Mononuclear cell (primary cell): ENCODE measurements around the gene ANG. TPM values are rescaled to one million over a fixed set of nuclear protein-coding genes. Genes with fewer than 3 reads are reported as not detected.
"Not testable (repeated sequence)": the region's sequence is repeated elsewhere in the genome, so short reads cannot be mapped to it uniquely, and the experiment has no call there.

Experiments
- H3K27me3 ChIP-seq: 2 replicates; pipeline ENCODE4 v1.6.0; 2011; ENCODE audit warnings: low read length, control low read depth; ENCODE audit not compliant: insufficient read depth
- H3K4me1 ChIP-seq: 2 replicates; pipeline ENCODE4 v1.5.1; 2011; ENCODE audit warnings: mild to moderate bottlenecking, low read length, control low read depth; ENCODE audit not compliant: insufficient read depth
- H3K4me3 ChIP-seq: 2 replicates; pipeline ENCODE4 v1.5.1; 2011; ENCODE audit warnings: mild to moderate bottlenecking, low read length, moderate library complexity
- H3K9me3 ChIP-seq: 2 replicates; pipeline ENCODE4 v1.5.1; 2011; ENCODE audit warnings: low read depth, mild to moderate bottlenecking, control low read depth, low read length
- total RNA-seq: library from RNA; depleted of rRNA; stranded (reverse); fragments of >200 nt; gene quantifications from one replicate; pipeline ENCODE4 v1.2.3, GENCODE V29; 2012

ANG gene
- total RNA-seq, 1 donor, result 1.3 TPM

- H3K27me3 ChIP-seq, result no peaks in the 10 kb centered on the region
- H3K9me3 ChIP-seq, result no peaks in the 10 kb centered on the region
- H3K4me3 ChIP-seq, result no peak overlapping the region
- H3K4me1 ChIP-seq, result no peaks in the 10 kb centered on the region
Measured at GRCh38 chr14:20706657-20707355, 18.2 kb downstream of the ANG start.

GRCh38 chr14:20707622-20708021 lies 19.1 kb downstream of the ANG start:
- Histone ChIP-seq H3K4me1 (no peaks in the 10 kb centered on the region), H3K27me3 (no peaks in the 10 kb centered on the region), H3K4me3 (no peak overlapping the region), H3K9me3 (no peaks in the 10 kb centered on the region)

GRCh38 chr14:20711261-20711660 lies 22.7 kb downstream of the ANG start:
- Histone ChIP-seq H3K9me3 (no peaks in the 10 kb centered on the region), H3K4me3 (no peak overlapping the region), H3K4me1 (peaks cover 30% of the 10 kb centered on the region), H3K27me3 (no peaks in the 10 kb centered on the region)

- peaks cover 31% of the 10 kb centered on the region for H3K4me1 ChIP-seq
- H3K27me3 ChIP-seq, result no peaks in the 10 kb centered on the region
- H3K9me3 ChIP-seq, result no peaks in the 10 kb centered on the region
- H3K4me3 ChIP-seq, result no peak overlapping the region
Measured at GRCh38 chr14:20711685-20712084, 23.1 kb downstream of the ANG start.

GRCh38 chr14:20712904-20713303 lies 24.3 kb downstream of the ANG start:
- Histone ChIP-seq H3K4me3 (no peak overlapping the region), H3K9me3 (no peaks in the 10 kb centered on the region), H3K27me3 (no peaks in the 10 kb centered on the region), H3K4me1 (peaks cover 39% of the 10 kb centered on the region)

GRCh38 chr14:20714593-20715250 lies 26.2 kb downstream of the ANG start:
- no peak overlapping the region for H3K4me3 ChIP-seq
- H3K27me3 ChIP-seq, result no peaks in the 10 kb centered on the region
- no peaks in the 10 kb centered on the region for H3K9me3 ChIP-seq
- H3K4me1 ChIP-seq, result peaks cover 39% of the 10 kb centered on the region

GRCh38 chr14:20719777-20720176 lies 31.2 kb downstream of the ANG start:
- peaks cover 15% of the 10 kb centered on the region for H3K27me3 ChIP-seq
- no peaks in the 10 kb centered on the region for H3K9me3 ChIP-seq
- H3K4me3 ChIP-seq, result no peak overlapping the region
- H3K4me1 ChIP-seq, result peaks cover 21% of the 10 kb centered on the region

GRCh38 chr14:20720741-20721140 lies 32.2 kb downstream of the ANG start:
- Histone ChIP-seq H3K9me3 (no peaks in the 10 kb centered on the region), H3K4me1 (peaks cover 16% of the 10 kb centered on the region), H3K4me3 (no peak overlapping the region), H3K27me3 (peaks cover 15% of the 10 kb centered on the region)

GRCh38 chr14:20722016-20722415 lies 33.5 kb downstream of the ANG start:
- Histone ChIP-seq H3K9me3 (no peaks in the 10 kb centered on the region), H3K27me3 (peaks cover 15% of the 10 kb centered on the region), H3K4me1 (peaks cover 19% of the 10 kb centered on the region), H3K4me3 (no peak overlapping the region)

GRCh38 chr14:20723488-20723887 lies 34.9 kb downstream of the ANG start:
- Histone ChIP-seq H3K4me3 (no peak overlapping the region), H3K4me1 (peaks cover 16% of the 10 kb centered on the region), H3K9me3 (no peaks in the 10 kb centered on the region), H3K27me3 (peaks cover 17% of the 10 kb centered on the region)

- H3K4me1 ChIP-seq, result peaks cover 16% of the 10 kb centered on the region
- H3K27me3 ChIP-seq, result peaks cover 17% of the 10 kb centered on the region
- H3K9me3 ChIP-seq, H3K4me3 ChIP-seq: not testable (repeated sequence)
Measured at GRCh38 chr14:20726121-20726520, 37.6 kb downstream of the ANG start.

GRCh38 chr14:20726531-20726930 lies 38.0 kb downstream of the ANG start:
- Histone ChIP-seq H3K9me3 (no peaks in the 10 kb centered on the region), H3K27me3 (peaks cover 17% of the 10 kb centered on the region), H3K4me3 (no peak overlapping the region), H3K4me1 (peaks cover 16% of the 10 kb centered on the region)

- H3K4me3 ChIP-seq, result no peak overlapping the region
- peaks cover 19% of the 10 kb centered on the region for H3K4me1 ChIP-seq
- H3K9me3 ChIP-seq, result no peaks in the 10 kb centered on the region
- peaks cover 2% of the 10 kb centered on the region for H3K27me3 ChIP-seq
Measured at GRCh38 chr14:20730891-20731290, 42.3 kb downstream of the ANG start.

- Histone ChIP-seq H3K9me3 (no peaks in the 10 kb centered on the region), H3K4me1 (peaks cover 6% of the 10 kb centered on the region), H3K27me3 (peaks cover 2% of the 10 kb centered on the region), H3K4me3 (no peak overlapping the region)
Measured at GRCh38 chr14:20732477-20732876, 43.9 kb downstream of the ANG start.

- Histone ChIP-seq H3K4me3 (no peak overlapping the region), H3K9me3 (no peaks in the 10 kb centered on the region), H3K4me1 (peaks cover 6% of the 10 kb centered on the region), H3K27me3 (peaks cover 2% of the 10 kb centered on the region)
Measured at GRCh38 chr14:20732979-20733635, 44.5 kb downstream of the ANG start.
